Activated T-helper 1 cell treated with anti-CD3 and anti-CD28 coated beads, Interleukin-12 subunit alpha, Interleukin-12 subunit beta, Interleukin-2, Interleukin-4 antibody, amounts not matched to agents 30 ng/mL and 10 ng/mL and 1 ng/mL, durations not matched to agents 14 hours and 24 hours and 36 hours (primary cell): Measurements from ENCODE around the gene PDE4D. TPM values are rescaled to one million over a fixed set of nuclear protein-coding genes. Genes with fewer than 3 reads are reported as not detected.

Source experiments
- DNase-seq: peaks from one replicate; pipeline ENCODE4 v3.0.0; 2021; ENCODE audit warnings: low spot score
- H3K27ac Mint-ChIP-seq: one replicate; pipeline ENCODE4 v1.8.0; 2021; ENCODE audit warnings: mild to moderate bottlenecking, mixed read lengths
- H3K27me3 Mint-ChIP-seq: one replicate; pipeline ENCODE4 v1.8.0; 2022; ENCODE audit warnings: mild to moderate bottlenecking, moderate library complexity, mixed read lengths; ENCODE audit not compliant: insufficient read depth
- H3K36me3 Mint-ChIP-seq: one replicate; pipeline ENCODE4 v1.8.0; 2021; ENCODE audit warnings: low read depth, mixed read lengths
- H3K4me1 Mint-ChIP-seq: one replicate; pipeline ENCODE4 v1.8.0; 2021; ENCODE audit warnings: low read depth, mixed read lengths
- H3K4me3 Mint-ChIP-seq: one replicate; pipeline ENCODE4 v1.8.0; 2021; ENCODE audit warnings: mild to moderate bottlenecking, moderate library complexity, mixed read lengths
- H3K9me3 Mint-ChIP-seq: one replicate; pipeline ENCODE4 v1.8.0; 2021; ENCODE audit warnings: mixed read lengths
- intact Hi-C: fragments of 100-400 bp; cut with micrococcal nuclease; formaldehyde crosslinking; loops from one replicate; pipeline ENCODE4 v1.15.1; 2024
- total RNA-seq: library from RNA; stranded (reverse); gene quantifications from 2 replicates; pipeline ENCODE4 v1.2.3, GENCODE V29; 2022

The PDE4D gene
- total RNA-seq, 1 donor from 2014 or later: 50.6 TPM

- intact Hi-C loops: loop anchor here (5.0 kb wide), 1 partner anchor 88 kb away; no protein-coding TSS in a partner anchor
- Mint-ChIP-seq H3K9me3 (no peaks in the 10 kb centered on the region), H3K4me3 (no peak overlapping the region), H3K27ac (no peak overlapping the region), H3K4me1 (peaks cover 10% of the 10 kb centered on the region), H3K36me3 (no peaks in the 10 kb centered on the region), H3K27me3 (peaks cover 22% of the 10 kb centered on the region)
- no peak for DNase-seq
These were observed 389.5 kb downstream of the PDE4D start for GRCh38 chr5:59504043-59504442.

GRCh38 chr5:59503220-59503619 is 390.3 kb downstream of the PDE4D start:
- Mint-ChIP-seq H3K36me3 (no peaks in the 10 kb centered on the region), H3K27me3 (peaks cover 25% of the 10 kb centered on the region), H3K4me3 (no peak overlapping the region), H3K4me1 (peaks cover 14% of the 10 kb centered on the region), H3K27ac (no peak overlapping the region), H3K9me3 (no peaks in the 10 kb centered on the region)
- DNase-seq: no peak
- intact Hi-C loops: loop anchor here (5.0 kb wide), 1 partner anchor 89 kb away; no protein-coding TSS in a partner anchor

- Mint-ChIP-seq H3K36me3 (no peaks in the 10 kb centered on the region), H3K27ac (no peak overlapping the region), H3K27me3 (peaks cover 27% of the 10 kb centered on the region), H3K9me3 (no peaks in the 10 kb centered on the region), H3K4me3 (no peak overlapping the region), H3K4me1 (peaks cover 14% of the 10 kb centered on the region)
- DNase-seq: no peak
- intact Hi-C loops: loop anchor here (5.0 kb wide), 1 partner anchor 91 kb away; no protein-coding TSS in a partner anchor
These were observed 392.2 kb downstream of the PDE4D start for GRCh38 chr5:59501316-59501715.

GRCh38 chr5:59500014-59500413 is 393.5 kb downstream of the PDE4D start:
- Mint-ChIP-seq H3K27ac (no peak overlapping the region), H3K4me1 (peaks cover 12% of the 10 kb centered on the region), H3K27me3 (peaks cover 29% of the 10 kb centered on the region), H3K36me3 (no peaks in the 10 kb centered on the region), H3K4me3 (no peak overlapping the region), H3K9me3 (no peaks in the 10 kb centered on the region)
- DNase-seq: no peak
- intact Hi-C loops: loop anchor here (5.0 kb wide), 1 partner anchor 92 kb away; no protein-coding TSS in a partner anchor

- peaks cover 28% of the 10 kb centered on the region for H3K27me3 Mint-ChIP-seq
- no peaks in the 10 kb centered on the region for H3K9me3 Mint-ChIP-seq
- H3K4me1 Mint-ChIP-seq: peaks cover 5% of the 10 kb centered on the region
- intact Hi-C loops: loop anchor here (2.0 kb wide), 2 partner anchors 106 to 308 kb away; no protein-coding TSS in a partner anchor
- no peaks in the 10 kb centered on the region for H3K36me3 Mint-ChIP-seq
- no peak for DNase-seq
- no peak overlapping the region for H3K4me3 Mint-ChIP-seq
- no peak overlapping the region for H3K27ac Mint-ChIP-seq
These were observed 396.3 kb downstream of the PDE4D start for GRCh38 chr5:59497207-59497606.

- H3K4me1 Mint-ChIP-seq: peaks cover 5% of the 10 kb centered on the region
These were observed 396.9 kb downstream of the PDE4D start for GRCh38 chr5:59496524-59497134.

GRCh38 chr5:59491945-59492344 is 401.6 kb downstream of the PDE4D start:
- DNase-seq: no peak
- Mint-ChIP-seq H3K36me3 (no peaks in the 10 kb centered on the region), H3K4me3 (no peak overlapping the region), H3K9me3 (no peaks in the 10 kb centered on the region), H3K27me3 (peaks cover 15% of the 10 kb centered on the region), H3K4me1 (no peaks in the 10 kb centered on the region), H3K27ac (no peak overlapping the region)
- intact Hi-C loops: no loop called here

More at GRCh38 chr5:59496524-59497134, 396.9 kb downstream of the PDE4D start:
- Mint-ChIP-seq H3K9me3 (no peaks in the 10 kb centered on the region), H3K36me3 (no peaks in the 10 kb centered on the region), H3K27me3 (peaks cover 24% of the 10 kb centered on the region), H3K4me3 (no peak overlapping the region), H3K27ac (no peak overlapping the region)
- no peak for DNase-seq
- intact Hi-C loops: loop anchor here (2.0 kb wide), 2 partner anchors 106 to 308 kb away; no protein-coding TSS in a partner anchor

- no peak for DNase-seq
- H3K4me1 Mint-ChIP-seq: peaks cover 1% of the 10 kb centered on the region
- no peaks in the 10 kb centered on the region for H3K36me3 Mint-ChIP-seq
- H3K9me3 Mint-ChIP-seq: no peaks in the 10 kb centered on the region
- peaks cover 10% of the 10 kb centered on the region for H3K27me3 Mint-ChIP-seq
- intact Hi-C loops: no loop called here
- no peak overlapping the region for H3K4me3 Mint-ChIP-seq
- H3K27ac Mint-ChIP-seq: no peak overlapping the region
These were observed 404.0 kb downstream of the PDE4D start for GRCh38 chr5:59489551-59489950.

- H3K27ac Mint-ChIP-seq: no peak overlapping the region
- peaks cover 10% of the 10 kb centered on the region for H3K4me1 Mint-ChIP-seq
- H3K36me3 Mint-ChIP-seq: no peaks in the 10 kb centered on the region
- intact Hi-C loops: no loop called here
- H3K9me3 Mint-ChIP-seq: no peaks in the 10 kb centered on the region
- no peak for DNase-seq
- peaks cover 10% of the 10 kb centered on the region for H3K27me3 Mint-ChIP-seq
- H3K4me3 Mint-ChIP-seq: no peak overlapping the region
These were observed 405.5 kb downstream of the PDE4D start for GRCh38 chr5:59487772-59488729.

GRCh38 chr5:59487068-59487686 is 406.3 kb downstream of the PDE4D start:
- no peaks in the 10 kb centered on the region for H3K36me3 Mint-ChIP-seq
- peaks cover 10% of the 10 kb centered on the region for H3K4me1 Mint-ChIP-seq
- no peak for DNase-seq
- H3K27ac Mint-ChIP-seq: no peak overlapping the region
- no peak overlapping the region for H3K4me3 Mint-ChIP-seq
- peaks cover 7% of the 10 kb centered on the region for H3K27me3 Mint-ChIP-seq
- no peaks in the 10 kb centered on the region for H3K9me3 Mint-ChIP-seq
- intact Hi-C loops: no loop called here

- no peaks in the 10 kb centered on the region for H3K9me3 Mint-ChIP-seq
- intact Hi-C loops: no loop called here
- H3K27me3 Mint-ChIP-seq: peaks cover 7% of the 10 kb centered on the region
- no peak for DNase-seq
- no peak overlapping the region for H3K27ac Mint-ChIP-seq
- peaks cover 10% of the 10 kb centered on the region for H3K4me1 Mint-ChIP-seq
- H3K36me3 Mint-ChIP-seq: no peaks in the 10 kb centered on the region
- no peak overlapping the region for H3K4me3 Mint-ChIP-seq
These were observed 407.0 kb downstream of the PDE4D start for GRCh38 chr5:59486508-59486907.

- Mint-ChIP-seq H3K36me3 (no peaks in the 10 kb centered on the region), H3K27ac (no peak overlapping the region), H3K9me3 (no peaks in the 10 kb centered on the region), H3K27me3 (peaks cover 7% of the 10 kb centered on the region), H3K4me3 (no peak overlapping the region), H3K4me1 (peaks cover 10% of the 10 kb centered on the region)
- intact Hi-C loops: no loop called here
- DNase-seq: no peak
These were observed 407.7 kb downstream of the PDE4D start for GRCh38 chr5:59485629-59486439.
